CD8-positive, alpha-beta memory T cell (primary cell): ENCODE results near the gene PPM1H. TPM values are rescaled to one million over a fixed set of nuclear protein-coding genes. Genes with fewer than 3 reads are reported as not detected.

Experiments used
- CTCF ChIA-PET: fragments of 350-600 bp; sonication (Branson Sonifier 250); formaldehyde crosslinking; loops from one replicate; lab custom pipeline; 2021; ENCODE audit warnings: antibody characterized with exemption; lab: Charles Lee
- POLR2A ChIA-PET: fragments of 350-600 bp; sonication (Branson Sonifier 250); formaldehyde crosslinking; loops from one replicate; lab custom pipeline; 2021; ENCODE audit warnings: antibody characterized with exemption; lab: Charles Lee
- DNase-seq, 5 donors: peaks; one replicate each; pipeline versions ENCODE4 v3.0.0 to v3.0.0-alpha.2; 2020 to 2022; ENCODE audit warnings: mixed read lengths in 1 of 5
- H3K27ac ChIP-seq: one replicate; pipeline ENCODE4 v1.7.0; 2013; ENCODE audit warnings: low read depth, mild to moderate bottlenecking, low read length, moderate library complexity
- H3K27me3 ChIP-seq: 2 replicates; pipeline ENCODE4 v1.7.0; 2013; ENCODE audit warnings: low read length, mild to moderate bottlenecking; ENCODE audit not compliant: insufficient read depth, poor library complexity, severe bottlenecking
- H3K36me3 ChIP-seq: 2 replicates; pipeline ENCODE4 v1.7.0; 2013; ENCODE audit warnings: mild to moderate bottlenecking, low read length, moderate library complexity; ENCODE audit not compliant: insufficient read depth
- H3K4me1 ChIP-seq: 2 replicates; pipeline ENCODE4 v1.7.0; 2013; ENCODE audit warnings: mild to moderate bottlenecking, low read length, moderate library complexity; ENCODE audit not compliant: insufficient read depth
- H3K4me3 ChIP-seq: 2 replicates; pipeline ENCODE4 v1.7.0; 2013; ENCODE audit warnings: mild to moderate bottlenecking, low read length
- H3K9me3 ChIP-seq: 2 replicates; pipeline ENCODE4 v1.7.0; 2013; ENCODE audit warnings: mild to moderate bottlenecking, low read length
- H3K27ac Mint-ChIP-seq, 8 donors: one replicate each; pipeline ENCODE4 v1.8.0; 2020 to 2021; ENCODE audit warnings: mixed read lengths in 8 of 8, mild to moderate bottlenecking in 6 of 8, inconsistent platforms in 3 of 8, moderate library complexity in 3 of 8
- H3K27me3 Mint-ChIP-seq, 2 donors: one replicate each; pipeline ENCODE4 v1.8.0; 2020 to 2021; ENCODE audit warnings: mixed read lengths in 2 of 2, mild to moderate bottlenecking in 1 of 2, moderate library complexity in 1 of 2
- H3K36me3 Mint-ChIP-seq, 3 donors: one replicate each; pipeline ENCODE4 v1.8.0; 2020 to 2021; ENCODE audit warnings: mixed read lengths in 3 of 3, inconsistent platforms in 1 of 3, mild to moderate bottlenecking in 1 of 3
- H3K4me1 Mint-ChIP-seq, 3 donors: one replicate each; pipeline ENCODE4 v1.8.0; 2020 to 2021; ENCODE audit warnings: mixed read lengths in 3 of 3, inconsistent platforms in 1 of 3, mild to moderate bottlenecking in 1 of 3
- H3K4me3 Mint-ChIP-seq, 7 donors: one replicate each; pipeline ENCODE4 v1.8.0; 2020 to 2021; ENCODE audit warnings: mixed read lengths in 7 of 7, mild to moderate bottlenecking in 6 of 7, moderate library complexity in 4 of 7, inconsistent platforms in 2 of 7
- H3K9me3 Mint-ChIP-seq, 5 donors: one replicate each; pipeline ENCODE4 v1.8.0; 2020 to 2022; ENCODE audit warnings: mixed read lengths in 5 of 5, mild to moderate bottlenecking in 3 of 5, moderate library complexity in 2 of 5, inconsistent platforms in 1 of 5
- polyA plus RNA-seq: library from polyadenylated mRNA; unstranded; fragments of 300-500 nt; fragmentation: Illumina TruSeq; gene quantifications from one replicate; pipeline ENCODE4 v1.2.3, GENCODE V29; 2021
- total RNA-seq, 2 experiments: library from RNA; stranded (reverse); gene quantifications; one replicate each; pipeline ENCODE4 v1.2.3, GENCODE V29; 2021

PPM1H gene
- total and polyA plus RNA-seq, 3 experiments from 2014 or later, result 0.13 TPM; not detected in 1

DNA sequence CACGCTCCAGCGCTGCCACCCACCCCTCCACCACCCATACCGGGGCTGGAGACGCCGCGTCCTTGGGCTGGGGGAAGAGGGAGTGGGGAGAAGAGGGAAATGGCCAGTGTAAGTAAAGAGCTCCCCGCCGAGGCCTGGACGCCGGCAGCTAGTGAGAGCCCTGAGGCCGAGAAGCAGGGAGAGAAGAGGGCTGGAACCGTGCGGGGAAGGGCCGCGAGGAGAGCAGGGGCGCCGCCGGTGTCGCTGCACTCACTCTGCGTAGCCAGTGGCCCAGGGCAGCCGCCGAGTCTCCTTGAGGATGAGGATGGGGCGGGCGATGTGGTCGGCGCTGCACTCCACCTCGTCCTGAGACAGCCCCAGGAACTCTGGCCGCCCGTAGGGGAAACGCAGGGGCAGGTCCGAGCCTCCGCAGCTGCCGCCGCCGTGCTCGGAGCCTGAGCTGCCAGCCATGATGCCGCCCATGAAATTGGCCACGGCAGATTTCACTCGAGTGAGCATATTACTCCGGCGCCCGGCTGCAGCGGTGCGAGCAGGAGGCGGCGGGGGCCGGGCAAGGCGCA lies 631 bp downstream of the PPM1H start:
- H3K36me3 ChIP-seq, result no peaks in the 10 kb centered on the region
- DNase-seq, result no peak

DNA sequence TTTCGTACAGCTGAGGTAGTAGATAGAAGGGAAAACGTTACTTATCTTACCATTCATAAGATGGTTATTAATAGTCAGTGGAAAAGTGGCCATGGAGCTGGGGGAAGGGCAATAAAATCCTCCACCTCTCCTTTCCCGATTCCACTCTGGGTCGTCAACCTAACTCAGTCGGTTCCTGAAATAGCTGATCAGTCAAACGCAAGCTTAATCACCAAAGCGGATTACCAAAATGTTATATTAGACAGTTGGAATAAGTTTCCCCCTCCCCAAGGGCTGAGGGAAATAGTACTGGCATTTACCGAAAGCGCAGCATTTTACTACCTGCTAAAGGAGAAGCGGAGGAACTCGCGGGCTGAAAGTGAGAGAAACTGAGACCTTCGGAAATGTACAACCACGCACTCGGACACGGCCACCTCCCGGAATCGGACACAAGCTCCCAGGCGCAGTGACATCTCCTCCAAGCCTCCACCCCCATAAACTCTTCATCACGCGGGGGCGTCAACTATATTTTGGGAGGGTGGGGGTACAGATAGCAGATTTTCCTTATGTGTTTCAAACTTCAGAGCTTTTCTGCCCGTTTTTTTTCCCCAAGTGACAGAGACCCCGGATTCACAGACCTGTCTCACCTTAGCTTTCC lies 1.2 kb downstream of the PPM1H start:
- CTCF ChIA-PET, result no interaction called here
- H3K27ac ChIP-seq, result no peak overlapping the region
- peaks cover 37 to 56% of the 10 kb centered on the region in 2 donors for H3K27me3 Mint-ChIP-seq
- peak overlapping the region; percentile 8 for H3K4me3 ChIP-seq
- POLR2A ChIA-PET, result no interaction called here
- H3K9me3 Mint-ChIP-seq, result peaks cover 0 to 5% (median 2%) of the 10 kb centered on the region in 5 donors
- peaks cover 12 to 19% (median 15%) of the 10 kb centered on the region in 3 donors for H3K4me1 Mint-ChIP-seq
- peaks cover 6% of the 10 kb centered on the region for H3K4me1 ChIP-seq
- H3K4me3 Mint-ChIP-seq, result peak overlapping the region; percentile 78 to 83 (median 81)
- no peaks in the 10 kb centered on the region for H3K9me3 ChIP-seq
- peaks cover 11% of the 10 kb centered on the region for H3K27me3 ChIP-seq
- H3K36me3 ChIP-seq, result no peaks in the 10 kb centered on the region
- no peak for DNase-seq
- peaks cover 0 to 1% (median 0%) of the 10 kb centered on the region in 3 donors for H3K36me3 Mint-ChIP-seq
- peak overlapping the region in 1 of 8 donors; percentile 52 for H3K27ac Mint-ChIP-seq

More for the DNA sequence above, 631 bp downstream of the PPM1H start:
- CTCF ChIA-PET, result no interaction called here
- Mint-ChIP-seq H3K27me3 (peaks cover 37 to 58% of the 10 kb centered on the region in 2 donors), H3K36me3 (peaks cover 0 to 1% (median 0%) of the 10 kb centered on the region in 3 donors), H3K4me1 (peaks cover 12 to 19% (median 15%) of the 10 kb centered on the region in 3 donors), H3K27ac (no peak overlapping the region), H3K9me3 (peaks cover 0 to 5% (median 2%) of the 10 kb centered on the region in 5 donors), H3K4me3 (peak overlapping the region in 6 of 7 donors; percentile 81 to 83 (median 82))
- POLR2A ChIA-PET, result no interaction called here
- no peaks in the 10 kb centered on the region for H3K9me3 ChIP-seq
- peaks cover 11% of the 10 kb centered on the region for H3K27me3 ChIP-seq
- peaks cover 6% of the 10 kb centered on the region for H3K4me1 ChIP-seq
- H3K27ac ChIP-seq, result no peak overlapping the region
- peak overlapping the region; percentile 8 for H3K4me3 ChIP-seq

DNA sequence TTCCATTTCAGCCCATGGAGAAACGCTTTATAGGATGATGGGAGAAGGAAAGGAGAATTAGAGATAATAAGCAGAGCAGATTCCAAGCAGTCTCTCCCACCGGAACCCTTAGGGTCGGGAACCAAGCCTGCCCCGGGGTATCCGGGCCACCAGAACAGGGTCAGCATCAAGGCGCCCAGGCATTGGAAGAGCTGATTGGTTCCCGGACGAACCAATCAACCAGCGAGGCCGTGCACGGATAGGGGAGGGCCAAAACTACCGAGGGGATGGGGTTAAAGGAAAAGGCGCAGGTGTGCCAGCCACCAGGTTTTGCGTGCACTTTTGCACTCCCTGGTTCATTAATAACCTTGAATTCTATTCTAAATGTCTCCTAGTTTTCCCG lies 1.7 kb downstream of the PPM1H start:
- peaks cover 0 to 5% (median 2%) of the 10 kb centered on the region in 5 donors for H3K9me3 Mint-ChIP-seq
- H3K27ac ChIP-seq, result no peak overlapping the region
- ChIA-PET CTCF (no interaction called here), POLR2A (no interaction called here)
- no peak for DNase-seq
- H3K27me3 Mint-ChIP-seq, result peaks cover 37 to 60% of the 10 kb centered on the region in 2 donors
- peaks cover 6% of the 10 kb centered on the region for H3K4me1 ChIP-seq
- H3K4me3 ChIP-seq, result no peak overlapping the region
- no peak overlapping the region for H3K27ac Mint-ChIP-seq
- no peaks in the 10 kb centered on the region for H3K36me3 ChIP-seq
- H3K36me3 Mint-ChIP-seq, result peaks cover 0 to 1% (median 0%) of the 10 kb centered on the region in 3 donors
- H3K4me3 Mint-ChIP-seq, result peak overlapping the region; percentile 15 to 82 (median 81)
- peaks cover 12 to 19% (median 15%) of the 10 kb centered on the region in 3 donors for H3K4me1 Mint-ChIP-seq
- H3K9me3 ChIP-seq, result no peaks in the 10 kb centered on the region
- H3K27me3 ChIP-seq, result peaks cover 11% of the 10 kb centered on the region

DNA sequence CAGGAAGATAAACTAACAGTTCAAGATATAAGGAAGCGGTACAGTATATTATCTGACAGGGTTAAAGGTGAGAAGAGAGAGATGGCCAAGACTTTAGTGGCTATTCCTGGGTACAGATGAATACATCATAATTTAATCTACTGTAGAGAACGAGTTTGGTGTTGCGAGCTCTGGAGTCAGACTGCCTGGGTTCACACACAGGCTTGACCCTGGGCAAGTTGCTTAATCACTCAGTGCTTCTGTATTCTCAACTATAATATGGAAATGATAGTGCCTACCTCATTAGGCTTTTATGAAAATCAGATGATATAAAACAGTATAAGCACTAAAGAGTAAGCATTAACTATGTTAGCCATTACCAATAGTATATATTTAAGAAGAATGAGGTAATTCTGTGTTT lies 3.5 kb downstream of the PPM1H start:
- no peaks in the 10 kb centered on the region for H3K9me3 ChIP-seq
- peaks cover 0 to 1% (median 0%) of the 10 kb centered on the region in 3 donors for H3K36me3 Mint-ChIP-seq
- peak overlapping the region in 1 of 7 donors; percentile 47 for H3K4me3 Mint-ChIP-seq
- H3K27me3 Mint-ChIP-seq, result peaks cover 34 to 54% of the 10 kb centered on the region in 2 donors
- H3K27ac ChIP-seq, result no peak overlapping the region
- ChIA-PET CTCF (no interaction called here), POLR2A (no interaction called here)
- H3K4me1 ChIP-seq, result peaks cover 6% of the 10 kb centered on the region
- H3K27me3 ChIP-seq, result peaks cover 11% of the 10 kb centered on the region
- H3K27ac Mint-ChIP-seq, result no peak overlapping the region
- H3K4me1 Mint-ChIP-seq, result peaks cover 12 to 19% (median 15%) of the 10 kb centered on the region in 3 donors
- no peaks in the 10 kb centered on the region for H3K36me3 ChIP-seq
- peaks cover 0 to 6% (median 2%) of the 10 kb centered on the region in 5 donors for H3K9me3 Mint-ChIP-seq
- no peak overlapping the region for H3K4me3 ChIP-seq
- no peak for DNase-seq

DNA sequence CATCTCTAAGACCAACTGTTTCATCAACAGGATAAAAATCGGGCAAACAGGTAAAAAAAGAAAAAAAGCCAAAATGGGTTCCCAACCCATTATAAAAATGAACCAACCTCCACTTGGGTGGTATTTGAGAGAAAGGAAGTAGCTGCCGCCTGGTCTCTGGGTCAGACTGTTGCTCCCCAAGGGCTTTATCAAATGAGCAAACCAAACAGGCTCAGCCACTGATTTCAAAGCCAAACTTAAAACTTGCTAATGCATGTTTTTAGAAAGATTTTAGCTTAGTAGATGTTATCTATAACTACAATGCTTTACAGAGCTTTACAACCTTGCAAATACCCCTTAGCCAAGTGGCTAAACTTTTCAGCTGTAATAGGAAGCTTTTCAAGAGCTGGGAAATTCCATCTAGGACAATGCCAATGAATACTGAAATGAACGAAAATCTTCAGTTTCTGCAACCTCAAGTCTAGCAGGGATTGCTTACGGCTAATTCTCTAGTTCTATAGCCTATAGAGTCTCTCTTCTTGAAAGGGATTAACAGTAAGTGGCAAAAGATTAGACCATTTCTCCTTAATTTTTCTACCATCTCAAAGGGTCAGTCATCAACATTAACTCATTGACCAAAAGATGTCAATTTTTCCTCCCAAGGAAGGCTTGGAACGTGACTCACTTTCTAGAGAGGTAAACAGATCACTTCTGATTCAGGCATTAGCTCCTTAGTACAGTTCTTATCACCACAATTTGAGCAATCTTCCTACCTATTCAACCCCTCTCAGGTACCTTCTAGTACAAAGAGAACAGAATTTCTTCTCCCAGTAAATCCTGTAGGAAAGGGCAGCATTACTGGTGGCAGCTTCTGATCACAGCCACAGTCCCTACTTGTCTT lies 4.2 kb downstream of the PPM1H start:
- Mint-ChIP-seq H3K4me1 (peaks cover 12 to 19% (median 15%) of the 10 kb centered on the region in 3 donors), H3K36me3 (peaks cover 0 to 1% (median 0%) of the 10 kb centered on the region in 3 donors), H3K9me3 (peaks cover 0 to 6% (median 2%) of the 10 kb centered on the region in 5 donors), H3K27ac (no peak overlapping the region), H3K27me3 (peaks cover 35 to 59% of the 10 kb centered on the region in 2 donors), H3K4me3 (no peak overlapping the region)
- Histone ChIP-seq H3K27ac (no peak overlapping the region), H3K27me3 (peaks cover 11% of the 10 kb centered on the region), H3K9me3 (no peaks in the 10 kb centered on the region), H3K4me3 (no peak overlapping the region), H3K4me1 (peaks cover 6% of the 10 kb centered on the region), H3K36me3 (no peaks in the 10 kb centered on the region)
- no peak for DNase-seq
- ChIA-PET POLR2A (no interaction called here), CTCF (no interaction called here)

DNA sequence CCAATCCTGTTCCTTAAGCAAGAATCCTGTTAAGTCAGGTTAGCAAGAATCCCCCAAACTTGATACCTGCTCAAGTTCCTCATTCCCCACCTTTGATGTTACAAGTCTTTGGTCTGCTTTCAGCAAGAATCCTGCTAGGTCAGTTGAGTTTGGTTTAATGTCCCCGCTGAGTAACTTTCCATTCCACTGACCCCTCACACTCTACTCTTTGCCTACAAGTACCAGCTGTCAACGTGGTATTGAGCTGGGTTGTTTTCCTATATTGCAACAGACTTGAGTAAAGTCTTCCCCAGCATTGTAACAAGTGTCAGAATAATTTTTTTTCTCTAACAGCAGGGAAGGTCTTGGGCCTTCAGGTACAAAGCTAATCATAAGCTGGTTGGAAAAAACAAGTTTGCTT lies 6.3 kb downstream of the PPM1H start:
- Mint-ChIP-seq H3K4me1 (peaks cover 6 to 8% (median 7%) of the 10 kb centered on the region in 3 donors), H3K4me3 (no peak overlapping the region), H3K36me3 (no peaks in the 10 kb centered on the region), H3K27me3 (peaks cover 25 to 52% of the 10 kb centered on the region in 2 donors), H3K9me3 (peaks cover 0 to 6% (median 2%) of the 10 kb centered on the region in 5 donors), H3K27ac (no peak overlapping the region)
- H3K27ac ChIP-seq, result no peak overlapping the region
- peaks cover 6% of the 10 kb centered on the region for H3K27me3 ChIP-seq
- no peaks in the 10 kb centered on the region for H3K4me1 ChIP-seq
- POLR2A ChIA-PET, result no interaction called here
- no peaks in the 10 kb centered on the region for H3K36me3 ChIP-seq
- no peaks in the 10 kb centered on the region for H3K9me3 ChIP-seq
- DNase-seq, result no peak
- H3K4me3 ChIP-seq, result no peak overlapping the region
- CTCF ChIA-PET, result no interaction called here

DNA sequence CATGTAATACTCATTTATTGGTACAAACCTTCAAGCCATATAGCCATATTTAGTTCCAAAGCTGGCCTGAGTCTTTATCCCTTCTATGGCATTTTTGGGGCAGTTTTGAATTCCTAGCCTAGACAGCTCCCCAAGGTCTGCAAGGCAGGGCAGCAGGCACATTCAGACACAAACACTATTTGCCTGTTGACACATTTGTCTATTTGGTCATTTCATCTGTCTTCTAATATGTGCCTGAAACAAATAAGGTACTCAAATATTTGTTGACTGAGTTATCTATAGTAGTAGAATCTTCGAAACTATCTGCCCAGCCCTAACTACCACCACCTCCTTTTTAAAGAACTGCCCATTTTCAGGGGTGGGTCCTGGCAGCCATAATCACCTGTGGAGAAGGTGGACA lies 9.3 kb downstream of the PPM1H start:
- H3K36me3 ChIP-seq, result no peaks in the 10 kb centered on the region
- Mint-ChIP-seq H3K36me3 (no peaks in the 10 kb centered on the region), H3K27me3 (peaks cover 2 to 42% of the 10 kb centered on the region in 2 donors), H3K4me1 (no peaks in the 10 kb centered on the region), H3K4me3 (no peak overlapping the region), H3K27ac (no peak overlapping the region), H3K9me3 (peaks cover 0 to 3% (median 0%) of the 10 kb centered on the region in 5 donors)
- no peaks in the 10 kb centered on the region for H3K27me3 ChIP-seq
- CTCF ChIA-PET, result no interaction called here
- POLR2A ChIA-PET, result no interaction called here
- no peaks in the 10 kb centered on the region for H3K4me1 ChIP-seq
- H3K27ac ChIP-seq, result no peak overlapping the region
- no peaks in the 10 kb centered on the region for H3K9me3 ChIP-seq
- no peak overlapping the region for H3K4me3 ChIP-seq
- DNase-seq, result no peak
